Stimulated activated CD4-positive, alpha-beta T cell treated with anti-CD3 and anti-CD28 coated beads, Interleukin-1b, Interleukin-23, amount 100 ng/mL, for 24 hours (primary cell): Measurements from ENCODE around the gene MEGF6.

ENCODE experiments used
- DNase-seq, 4 experiments: peaks; one replicate each; pipeline ENCODE4 v3.0.0-alpha.2; 2020; ENCODE audit warnings: low read depth in 4 of 4, low spot score in 1 of 4

Gene MEGF6

DNA sequence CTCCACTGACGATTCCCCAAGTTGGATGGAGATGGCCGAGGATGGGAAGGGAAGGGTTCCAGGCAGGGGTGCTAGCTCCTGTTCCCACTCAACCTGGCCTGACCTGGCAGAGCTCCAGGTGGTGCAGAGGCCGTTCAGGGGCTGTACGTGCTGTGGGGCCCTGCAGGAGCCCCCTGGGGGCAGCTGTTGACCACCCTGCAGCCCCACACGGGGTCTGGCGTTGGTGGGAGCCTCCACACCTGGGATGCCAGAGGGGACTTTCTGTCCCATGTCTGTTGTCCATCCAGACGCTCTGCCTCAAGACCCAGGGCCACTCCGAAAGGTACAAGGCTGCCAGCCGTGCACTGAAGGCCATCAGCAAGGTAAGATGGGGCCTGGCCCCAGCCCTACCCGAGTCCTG is 136.9 kb downstream of the MEGF6 start:
- no peak for DNase-seq

- no peak for DNase-seq
Observed at GRCh38 chr1:3474016-3474415, 137.3 kb downstream of the MEGF6 start.

GRCh38 chr1:3473381-3473844 is 137.9 kb downstream of the MEGF6 start:
- DNase-seq, result no peak

DNA sequence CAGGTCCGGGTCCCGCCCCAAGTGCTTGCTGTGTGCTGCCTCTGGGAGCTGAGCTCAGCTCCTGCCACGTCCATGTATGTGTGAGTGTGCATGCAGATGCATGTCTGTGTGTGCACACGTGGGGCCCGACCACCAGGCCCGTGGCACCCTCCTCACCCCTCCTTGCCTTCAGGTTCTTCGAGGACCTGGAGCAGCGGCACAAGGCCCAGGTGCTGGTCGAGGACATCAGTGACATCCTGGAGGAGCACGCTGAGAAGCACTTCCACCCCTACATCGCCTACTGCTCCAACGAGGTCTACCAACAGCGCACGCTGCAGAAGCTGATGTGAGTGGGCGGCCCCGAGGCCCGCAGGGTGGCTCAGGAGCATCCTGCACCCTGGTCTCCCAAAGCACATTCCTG is 138.4 kb downstream of the MEGF6 start:
- DNase-seq, result no peak

- DNase-seq, result no peak
Observed at GRCh38 chr1:3472088-3472850, 139.0 kb downstream of the MEGF6 start.

GRCh38 chr1:3471356-3472087 is 139.8 kb downstream of the MEGF6 start:
- DNase-seq, result no peak

- no peak for DNase-seq
Observed at GRCh38 chr1:3470650-3471355, 140.5 kb downstream of the MEGF6 start.

DNA sequence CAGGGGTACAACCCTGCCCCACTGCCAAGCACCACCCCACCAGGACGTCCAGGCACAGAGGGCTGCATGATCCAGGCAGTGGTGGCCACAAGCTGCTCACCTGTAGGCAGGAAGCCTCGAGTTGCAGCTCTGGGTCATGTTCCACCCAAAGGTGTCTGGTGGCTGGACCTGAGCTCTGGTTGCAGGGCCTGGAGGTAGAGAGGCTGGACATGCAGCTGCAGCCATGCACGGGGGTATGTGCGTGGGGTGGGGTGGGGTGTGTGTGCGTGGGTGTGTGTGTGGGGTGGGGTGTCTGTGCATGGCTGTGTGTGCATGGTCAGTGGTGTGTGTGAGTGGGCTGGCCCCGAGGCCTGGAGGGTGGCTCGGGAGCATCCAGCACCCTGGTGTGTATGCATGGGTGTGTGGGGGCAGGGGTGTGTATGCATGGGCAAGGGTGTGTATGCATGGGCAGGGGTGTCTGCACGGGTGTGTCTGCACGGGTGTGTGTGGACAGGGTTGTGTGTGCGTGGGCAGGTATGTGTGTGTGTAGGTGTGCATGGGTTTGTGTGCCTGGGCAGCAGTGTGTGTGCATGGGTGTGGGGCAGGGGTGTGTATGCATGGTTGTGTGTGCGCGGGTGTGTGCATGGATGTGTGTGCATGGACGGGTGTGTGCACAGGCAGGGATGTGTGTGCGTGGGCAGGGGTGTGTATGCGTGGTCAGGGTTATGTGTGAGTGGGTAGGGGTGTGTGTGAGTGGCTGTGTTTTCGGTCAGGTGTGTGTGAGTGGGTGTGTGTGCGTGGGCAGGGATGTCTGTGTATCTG is 141.3 kb downstream of the MEGF6 start:
- DNase-seq, result no peak

DNA sequence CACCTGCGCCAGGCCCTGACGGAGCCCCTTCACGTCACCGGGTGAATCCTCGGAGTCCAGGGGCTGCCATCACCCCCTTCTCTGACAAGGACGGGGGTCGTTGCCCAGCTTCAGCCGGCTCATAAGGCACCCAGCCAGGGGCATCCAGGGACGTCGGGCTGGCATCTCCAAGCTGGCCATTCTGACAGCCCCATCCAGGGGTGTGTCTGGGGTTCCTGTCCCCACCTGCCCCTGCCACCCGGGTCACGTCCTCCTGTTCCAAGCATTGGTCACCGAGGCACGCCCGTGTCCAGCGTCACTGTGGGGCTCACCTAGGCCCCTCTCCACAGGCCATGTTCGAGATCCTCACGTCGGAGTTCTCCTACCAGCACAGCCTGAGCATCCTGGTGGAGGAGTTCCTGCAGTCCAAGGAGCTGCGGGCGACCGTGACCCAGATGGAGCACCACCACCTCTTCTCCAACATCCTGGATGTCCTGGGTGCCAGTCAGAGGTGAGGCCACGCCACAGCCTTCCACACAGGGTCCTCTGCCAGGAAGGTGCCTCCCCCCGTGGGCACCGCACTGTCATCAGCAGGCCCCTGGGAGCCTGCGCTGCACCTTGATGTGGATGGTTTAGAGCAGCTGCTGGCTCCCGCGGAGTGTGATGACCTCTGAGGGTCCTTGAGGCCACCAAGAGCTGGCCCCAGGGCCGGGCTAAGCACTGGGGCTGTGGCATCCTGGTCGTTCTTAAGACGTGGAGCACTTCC is 142.0 kb downstream of the MEGF6 start:
- DNase-seq, result no peak

GRCh38 chr1:3468236-3469103 is 142.8 kb downstream of the MEGF6 start:
- no peak for DNase-seq

DNA sequence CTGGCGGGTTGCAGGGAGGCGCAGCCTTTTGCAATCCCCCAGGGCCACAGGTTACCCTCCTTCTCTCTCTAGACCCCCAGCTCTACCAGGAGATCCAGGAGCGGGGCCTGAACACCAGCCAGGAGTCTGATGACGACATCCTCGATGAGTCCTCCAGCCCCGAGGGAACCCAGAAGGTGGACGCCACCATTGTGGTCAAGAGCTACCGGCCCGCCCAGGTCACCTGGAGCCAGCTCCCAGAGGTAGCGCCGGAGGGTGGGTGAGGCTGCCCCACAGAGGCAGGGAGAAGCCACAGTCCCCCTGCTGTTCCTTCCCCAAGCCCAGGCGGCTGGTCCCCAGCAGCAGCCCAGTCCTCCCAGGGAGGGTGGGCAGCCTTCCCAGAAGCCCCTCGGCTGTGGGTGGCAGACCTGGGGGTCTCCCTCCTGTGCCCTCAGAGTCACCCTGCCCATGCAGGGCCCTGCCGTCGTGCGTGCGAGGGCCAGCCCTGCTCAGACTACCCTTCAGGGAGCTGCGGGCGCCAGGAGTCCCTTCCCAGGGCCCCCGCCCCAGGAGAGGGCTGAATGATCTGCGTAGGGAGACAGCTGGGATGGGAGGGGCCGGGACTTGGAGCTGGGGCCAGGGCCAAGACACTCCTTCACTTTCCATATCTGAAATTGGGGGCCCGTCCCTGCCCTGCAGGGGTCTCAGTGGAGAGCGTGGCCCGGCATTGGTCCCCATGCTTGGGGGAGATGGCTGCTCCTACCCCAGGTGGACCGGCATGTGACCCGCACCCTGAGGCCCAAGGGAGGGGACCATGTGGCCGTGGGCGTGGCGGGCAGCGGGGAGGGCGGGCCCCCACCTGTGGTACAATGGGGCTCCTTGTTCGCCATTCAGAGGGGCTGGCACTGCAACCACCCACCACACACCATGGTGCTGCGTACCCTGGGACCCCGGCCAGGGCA is 143.9 kb downstream of the MEGF6 start:
- no peak for DNase-seq

DNA sequence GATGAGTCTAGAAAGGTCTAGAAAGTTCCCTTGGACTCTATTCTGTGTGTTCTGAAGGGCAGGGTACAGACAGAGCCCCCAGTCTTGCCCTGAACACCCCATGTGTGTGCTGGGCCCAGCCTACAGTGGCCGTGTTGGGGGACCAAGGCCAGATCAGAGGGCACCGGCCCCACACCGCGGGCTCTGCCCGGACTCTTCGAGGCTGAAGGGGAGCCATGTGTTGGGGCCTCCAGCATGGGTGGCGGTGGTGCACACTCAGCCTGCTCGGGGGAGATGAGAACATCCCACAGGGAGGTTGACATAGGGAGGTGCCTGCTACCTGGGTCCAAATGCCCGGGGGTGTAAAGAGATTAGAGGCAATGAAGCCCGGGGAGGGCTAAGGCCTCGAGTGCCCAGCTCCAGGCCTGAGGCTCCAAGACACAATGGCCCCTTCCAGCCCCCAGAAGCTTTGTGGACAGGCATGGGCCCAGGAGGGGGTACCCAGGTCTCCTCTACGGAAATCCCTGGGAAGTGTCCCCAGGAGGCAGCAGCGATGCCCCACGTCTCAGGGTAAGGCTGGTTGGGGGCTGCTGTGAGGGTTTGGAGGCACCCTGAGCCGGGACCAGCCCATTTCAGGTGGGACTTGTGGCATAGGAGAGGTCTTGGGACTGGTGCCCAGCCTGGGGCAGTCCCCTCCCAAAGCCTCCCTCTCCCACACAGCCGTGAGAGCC is 144.8 kb downstream of the MEGF6 start:
- no peak for DNase-seq

GRCh38 chr1:3465935-3466321 is 145.4 kb downstream of the MEGF6 start:
- no peak for DNase-seq

DNA sequence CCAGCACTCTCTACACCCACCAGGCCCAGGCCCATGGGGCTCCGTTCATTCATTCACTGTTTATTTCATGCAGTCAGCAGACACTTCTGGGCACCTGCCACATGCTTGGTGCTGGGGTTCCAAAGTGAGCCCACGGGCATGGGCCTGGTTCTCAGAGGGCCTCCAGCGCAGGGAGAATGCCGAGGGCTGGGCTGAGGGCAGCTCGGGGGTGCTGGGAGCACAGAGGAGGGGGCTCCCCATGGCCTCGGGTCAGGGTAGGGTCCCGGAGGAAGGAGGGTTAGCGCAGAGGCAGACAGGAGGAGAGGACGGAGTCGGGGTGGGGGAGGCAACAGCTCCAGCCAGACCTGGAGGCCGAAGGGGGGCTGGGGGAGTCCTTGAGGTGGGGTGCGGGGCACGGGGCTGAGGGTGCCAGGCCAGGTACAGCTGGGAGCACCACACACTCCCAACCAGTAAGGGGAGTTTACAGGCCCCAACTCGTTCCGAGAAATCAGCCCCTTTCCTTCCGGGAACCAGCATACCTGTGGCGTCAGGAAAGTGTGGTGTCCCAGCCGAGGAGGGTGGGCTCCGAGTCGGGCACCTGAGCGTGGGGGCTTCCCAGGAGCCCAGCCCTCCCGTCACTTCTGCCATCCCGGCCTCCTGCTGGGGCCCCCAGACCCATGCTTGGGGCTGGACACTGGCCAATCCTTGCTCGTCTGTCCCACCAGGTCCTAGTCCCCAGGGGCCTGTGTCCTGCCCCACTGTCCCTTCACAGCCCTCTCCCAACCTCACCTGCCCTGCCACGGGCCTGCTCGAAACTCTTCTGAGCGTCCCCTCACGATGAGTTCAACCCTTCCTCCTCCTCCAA is 146.0 kb downstream of the MEGF6 start:
- DNase-seq, result no peak

DNA sequence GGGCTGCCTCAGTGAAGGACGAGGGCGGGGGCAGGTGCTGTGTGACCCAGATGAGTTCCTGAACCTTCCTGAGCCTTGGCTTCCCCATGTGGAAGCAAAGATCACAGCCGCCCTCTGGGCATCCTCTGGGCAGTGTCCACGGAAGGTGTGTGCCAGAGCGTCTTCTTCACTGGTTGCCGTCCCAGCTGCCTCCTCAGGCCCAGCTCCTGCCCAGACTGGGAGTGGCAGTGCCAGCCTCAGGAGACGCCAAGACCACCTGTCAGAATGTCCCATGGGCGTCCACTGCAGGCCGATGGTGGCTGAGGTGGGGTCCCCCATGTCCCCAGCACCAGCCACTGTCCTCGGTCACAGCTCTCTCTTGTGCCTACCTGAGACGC is 146.7 kb downstream of the MEGF6 start:
- no peak for DNase-seq

- DNase-seq, result no peak
Observed at GRCh38 chr1:3463891-3464648, 147.2 kb downstream of the MEGF6 start.
